H9 (cell line): ENCODE measurements around the gene SLC35G1. TPM values are rescaled to one million over a fixed set of nuclear protein-coding genes. Genes with fewer than 3 reads are reported as not detected.

Source experiments
- DNase-seq: peaks from one replicate; pipeline ENCODE4 v3.0.0-alpha.2; 2017
- H2AFZ ChIP-seq: one replicate; pipeline ENCODE4 v1.6.1; 2013; ENCODE audit warnings: mild to moderate bottlenecking, low read length, control low read depth, moderate library complexity
- H2AK5ac ChIP-seq: 2 replicates; pipeline ENCODE4 v1.6.1; 2013; ENCODE audit warnings: low read length, control low read depth, mixed read lengths; ENCODE audit not compliant: insufficient read length
- H2BK120ac ChIP-seq: one replicate; pipeline ENCODE4 v1.6.1; 2013; ENCODE audit warnings: low read depth, mild to moderate bottlenecking, low read length, control low read depth, inconsistent platforms; ENCODE audit not compliant: poor library complexity, severe bottlenecking
- H2BK12ac ChIP-seq: 2 replicates; pipeline ENCODE4 v1.6.1; 2013; ENCODE audit warnings: low read length, control low read depth, mixed read lengths, low read depth; ENCODE audit not compliant: insufficient read length
- H2BK15ac ChIP-seq: 2 replicates; pipeline ENCODE4 v1.6.1; 2013; ENCODE audit warnings: low read depth, low read length, control low read depth
- H2BK20ac ChIP-seq: one replicate; pipeline ENCODE4 v1.6.1; 2013; ENCODE audit warnings: low read depth, mild to moderate bottlenecking, low read length, control low read depth, inconsistent platforms; ENCODE audit not compliant: poor library complexity, severe bottlenecking
- H2BK5ac ChIP-seq: 2 replicates; pipeline ENCODE4 v1.6.1; 2013; ENCODE audit warnings: low read length, control low read depth, mixed read lengths; ENCODE audit not compliant: insufficient read length
- H3K14ac ChIP-seq: 2 replicates; pipeline ENCODE4 v1.6.1; 2013; ENCODE audit warnings: low read length, control low read depth; ENCODE audit not compliant: insufficient read depth
- H3K18ac ChIP-seq: 2 replicates; pipeline ENCODE4 v1.6.1; 2013; ENCODE audit warnings: low read depth, mild to moderate bottlenecking, mixed read lengths, low read length, control low read depth; ENCODE audit not compliant: insufficient read length
- H3K23ac ChIP-seq: 2 replicates; pipeline ENCODE4 v1.6.1; 2013; ENCODE audit warnings: low read length, control low read depth, mixed read lengths, low read depth; ENCODE audit not compliant: insufficient read length
- H3K23me2 ChIP-seq: 2 replicates; pipeline ENCODE4 v1.6.1; 2013; ENCODE audit warnings: low read depth, mild to moderate bottlenecking, mixed read lengths, low read length, control low read depth; ENCODE audit not compliant: insufficient read length, poor library complexity, severe bottlenecking
- H3K27ac ChIP-seq: 2 replicates; pipeline ENCODE4 v1.5.1; 2013; ENCODE audit warnings: low read length, control low read depth, mixed read lengths, low read depth; ENCODE audit not compliant: insufficient read length
- H3K27me3 ChIP-seq: 2 replicates; pipeline ENCODE4 v1.6.1; 2013; ENCODE audit warnings: low read length, control low read depth, inconsistent platforms; ENCODE audit not compliant: insufficient read depth
- H3K4ac ChIP-seq: 2 replicates; pipeline ENCODE4 v1.6.1; 2013; ENCODE audit warnings: low read depth, mild to moderate bottlenecking, control low read depth, inconsistent platforms, low read length, moderate library complexity
- H3K4me1 ChIP-seq: 2 replicates; pipeline ENCODE4 v1.6.1; 2013; ENCODE audit warnings: low read length, control low read depth, inconsistent platforms; ENCODE audit not compliant: insufficient read depth
- H3K4me2 ChIP-seq: 2 replicates; pipeline ENCODE4 v1.6.1; 2013; ENCODE audit warnings: low read length, control low read depth, mixed read lengths; ENCODE audit not compliant: insufficient read length, insufficient read depth
- H3K56ac ChIP-seq: 2 replicates; pipeline ENCODE4 v1.6.1; 2013; ENCODE audit warnings: low read depth, mild to moderate bottlenecking, mixed read lengths, low read length, control low read depth; ENCODE audit not compliant: insufficient read length
- H3K79me1 ChIP-seq: 2 replicates; pipeline ENCODE4 v1.6.1; 2013; ENCODE audit warnings: low read depth, mild to moderate bottlenecking, moderate library complexity, low read length, control low read depth, inconsistent platforms; ENCODE audit not compliant: insufficient read depth, poor library complexity, severe bottlenecking
- H3K79me2 ChIP-seq: 2 replicates; pipeline ENCODE4 v1.6.1; 2013; ENCODE audit warnings: low read length, control low read depth, inconsistent platforms; ENCODE audit not compliant: insufficient read depth
- H3K9ac ChIP-seq: 2 replicates; pipeline ENCODE4 v1.6.1; 2013; ENCODE audit warnings: low read length, control low read depth, mixed read lengths; ENCODE audit not compliant: insufficient read length; ENCODE audit errors: extremely low read depth
- H3K9me3 ChIP-seq: one replicate; pipeline ENCODE4 v1.6.1; 2013; ENCODE audit warnings: low read depth, low read length, inconsistent platforms; ENCODE audit not compliant: control insufficient read depth
- H3T11ph ChIP-seq: one replicate; pipeline ENCODE4 v1.6.1; 2013; ENCODE audit warnings: mild to moderate bottlenecking, low read length, control low read depth, inconsistent platforms
- H4K20me1 ChIP-seq: one replicate; pipeline ENCODE4 v1.6.1; 2013; ENCODE audit not compliant: control insufficient read depth, insufficient read length, insufficient read depth
- H4K5ac ChIP-seq: 2 replicates; pipeline ENCODE4 v1.6.1; 2013; ENCODE audit warnings: low read depth, mild to moderate bottlenecking, mixed read lengths, low read length, control low read depth; ENCODE audit not compliant: insufficient read length
- H4K8ac ChIP-seq: replicated peaks from 2 replicates; pipeline ENCODE4 v1.6.1; 2013; ENCODE audit warnings: low read length, control low read depth, mixed read lengths, low read depth; ENCODE audit not compliant: insufficient read length
- H4K91ac ChIP-seq: 2 replicates; pipeline ENCODE4 v1.6.1; 2013; ENCODE audit warnings: low read depth, mild to moderate bottlenecking, moderate library complexity, mixed read lengths, low read length, control low read depth; ENCODE audit not compliant: insufficient read length
- H3K27ac Mint-ChIP-seq, 3 experiments: 2 replicates in 2 of 3; 3 replicates in 1 of 3; pipeline ENCODE4 v1.8.0; 2020 to 2021; ENCODE audit warnings: mixed read lengths in 3 of 3, mild to moderate bottlenecking in 1 of 3, moderate library complexity in 1 of 3
- H3K27me3 Mint-ChIP-seq: 2 replicates; pipeline ENCODE4 v1.8.0; 2021; ENCODE audit warnings: low read depth, mild to moderate bottlenecking, moderate library complexity, mixed read lengths
- H3K36me3 Mint-ChIP-seq, 3 experiments: 2 replicates in 2 of 3; 3 replicates in 1 of 3; pipeline ENCODE4 v1.8.0; 2020 to 2021; ENCODE audit warnings: low read depth in 3 of 3, mixed read lengths in 3 of 3; ENCODE audit not compliant: insufficient read depth in 1 of 3
- H3K4me1 Mint-ChIP-seq, 2 experiments: 2 replicates each; pipeline ENCODE4 v1.8.0; 2020; ENCODE audit warnings: mixed read lengths in 2 of 2
- H3K4me3 Mint-ChIP-seq, 2 experiments: 2 replicates in 1 of 2; 3 replicates in 1 of 2; pipeline ENCODE4 v1.8.0; 2020 to 2021; ENCODE audit warnings: mild to moderate bottlenecking in 2 of 2, mixed read lengths in 2 of 2, moderate library complexity in 1 of 2
- H3K9me3 Mint-ChIP-seq, 2 experiments: 2 replicates in 1 of 2; 3 replicates in 1 of 2; pipeline ENCODE4 v1.8.0; 2020; ENCODE audit warnings: mild to moderate bottlenecking in 2 of 2, mixed read lengths in 2 of 2, moderate library complexity in 1 of 2
- CTCF ChIP-seq: fragments of 200-600 bp; sonication (generic); conservative IDR thresholded peaks from 3 replicates; pipeline ENCODE4 v1.8.0; 2021; ENCODE audit warnings: antibody characterized with exemption, mild to moderate bottlenecking
- total RNA-seq: library from RNA; stranded (reverse); gene quantifications from 2 replicates; pipeline ENCODE4 v1.2.1, GENCODE V29; 2021

The SLC35G1 gene
- total RNA-seq, 1 experiment from 2014 or later = 6.3 TPM

- Histone ChIP-seq H2AK5ac (no peak overlapping the region), H4K20me1 (no peaks in the 10 kb centered on the region), H3K14ac (no peak overlapping the region), H3K56ac (no peak overlapping the region), H4K8ac (no peak overlapping the region), H3K9me3 (no peaks in the 10 kb centered on the region), H3K23ac (no peak overlapping the region), H3K79me2 (no peaks in the 10 kb centered on the region), H3K18ac (no peak overlapping the region), H3K79me1 (no peaks in the 10 kb centered on the region), H2BK12ac (no peak overlapping the region), H3K9ac (no peak overlapping the region), H2BK15ac (no peak overlapping the region), H4K91ac (no peak overlapping the region), H2AFZ (no peak overlapping the region), H2BK120ac (no peak overlapping the region), H2BK5ac (no peak overlapping the region), H4K5ac (no peak overlapping the region), H3K4me2 (no peak overlapping the region), H3K27me3 (no peaks in the 10 kb centered on the region), H2BK20ac (no peak overlapping the region), H3K27ac (no peak overlapping the region), H3K4me1 (peaks cover 4% of the 10 kb centered on the region; the same call in 1 of the 2 replicates), H3T11ph (no peak overlapping the region), H3K23me2 (no peaks in the 10 kb centered on the region), H3K4ac (no peak overlapping the region)
- H3K9me3 Mint-ChIP-seq = no peaks in the 10 kb centered on the region
- H3K36me3 Mint-ChIP-seq = no peaks in the 10 kb centered on the region
- peaks cover 31% of the 10 kb centered on the region for H3K27me3 Mint-ChIP-seq
- DNase-seq = no peak
- TF ChIP-seq CTCF = no peak
- no peak overlapping the region for H3K27ac Mint-ChIP-seq
- peaks cover 7% of the 10 kb centered on the region in 2 experiments for H3K4me1 Mint-ChIP-seq
- no peak overlapping the region for H3K4me3 Mint-ChIP-seq
Observed at GRCh38 chr10:93876381-93876780, 17.4 kb upstream of the SLC35G1 start.
